GM23338 (cell line): ENCODE data around the gene NOTCH1. TPM values are rescaled to one million over a fixed set of nuclear protein-coding genes. Genes with fewer than 3 reads are reported as not detected.

Experiments used
- ATAC-seq: fragments of 200-7000 bp; cut with Tn5 transposase; 3 replicates; pipeline ENCODE4 v1.9.1; 2020
- DNase-seq: peaks from one replicate; pipeline ENCODE4 v3.0.0-alpha.2; 2015; ENCODE audit warnings: low spot score
- H2AFZ ChIP-seq: fragments of 200-600 bp; sonication (generic); 2 replicates; pipeline ENCODE4 v1.8.0; 2016; ENCODE audit warnings: antibody characterized with exemption, mild to moderate bottlenecking, moderate library complexity
- H3F3A ChIP-seq: fragments of 200-600 bp; sonication (generic); replicated peaks from 2 replicates; pipeline ENCODE4 v1.8.0; 2017; ENCODE audit warnings: antibody characterized with exemption, mixed run types, low read depth
- H3K27ac ChIP-seq: fragments of 200-600 bp; sonication (generic); 2 replicates; pipeline ENCODE4 v1.6.1; 2016; ENCODE audit warnings: low read depth
- H3K27me3 ChIP-seq: fragments of 200-600 bp; sonication (generic); 2 replicates; pipeline ENCODE4 v1.8.0; 2016; ENCODE audit warnings: mild to moderate bottlenecking, mixed run types, moderate library complexity; ENCODE audit not compliant: insufficient read depth
- H3K36me3 ChIP-seq: fragments of 200-600 bp; sonication (generic); 2 replicates; pipeline ENCODE4 v1.8.0; 2016; ENCODE audit warnings: mild to moderate bottlenecking; ENCODE audit not compliant: insufficient read depth
- H3K4me1 ChIP-seq: fragments of 200-600 bp; sonication (generic); 2 replicates; pipeline ENCODE4 v1.8.0; 2016; ENCODE audit warnings: mild to moderate bottlenecking, moderate library complexity; ENCODE audit not compliant: insufficient read depth
- H3K4me2 ChIP-seq: fragments of 200-600 bp; sonication (generic); 2 replicates; pipeline ENCODE4 v1.7.1; 2017; ENCODE audit warnings: mixed run types
- H3K4me3 ChIP-seq: fragments of 200-600 bp; sonication (generic); 2 replicates; pipeline ENCODE4 v1.6.1; 2016; ENCODE audit warnings: mixed run types
- H3K79me2 ChIP-seq: fragments of 200-600 bp; sonication (generic); replicated peaks from 2 replicates; pipeline ENCODE4 v1.8.0; 2017; ENCODE audit warnings: mild to moderate bottlenecking; ENCODE audit not compliant: insufficient read depth
- H3K9me2 ChIP-seq: fragments of 200-600 bp; sonication (generic); 2 replicates; pipeline ENCODE4 v1.8.0; 2017; ENCODE audit not compliant: insufficient read depth
- H4K20me1 ChIP-seq: fragments of 200-600 bp; sonication (generic); replicated peaks from 2 replicates; pipeline ENCODE4 v1.8.0; 2017; ENCODE audit warnings: mild to moderate bottlenecking; ENCODE audit not compliant: insufficient read depth
- H3K27ac Mint-ChIP-seq: 2 replicates; pipeline ENCODE4 v1.8.0; 2020; ENCODE audit warnings: inconsistent platforms, mild to moderate bottlenecking, moderate library complexity, mixed read lengths
- H3K27me3 Mint-ChIP-seq: 3 replicates; pipeline ENCODE4 v1.8.0; 2022; ENCODE audit warnings: low read depth, mild to moderate bottlenecking, moderate library complexity, mixed read lengths, inconsistent platforms; ENCODE audit not compliant: insufficient read depth, poor library complexity
- H3K36me3 Mint-ChIP-seq: 3 replicates; pipeline ENCODE4 v1.8.0; 2021; ENCODE audit warnings: low read depth, mild to moderate bottlenecking, inconsistent platforms, moderate library complexity, mixed read lengths
- H3K4me1 Mint-ChIP-seq: 3 replicates; pipeline ENCODE4 v1.8.0; 2020; ENCODE audit warnings: mild to moderate bottlenecking, inconsistent platforms, mixed read lengths
- H3K4me3 Mint-ChIP-seq: 3 replicates; pipeline ENCODE4 v1.8.0; 2021; ENCODE audit warnings: moderate library complexity, mild to moderate bottlenecking, inconsistent platforms, mixed read lengths
- H3K9me3 Mint-ChIP-seq: 3 replicates; pipeline ENCODE4 v1.8.0; 2020; ENCODE audit warnings: moderate library complexity, mild to moderate bottlenecking, inconsistent platforms, mixed read lengths
- EZH2 ChIP-seq: fragments of 200-600 bp; sonication (generic); IDR thresholded peaks from one replicate; pipeline ENCODE4 v1.8.0; 2017; ENCODE audit warnings: antibody characterized with exemption, mild to moderate bottlenecking, low read depth; ENCODE audit not compliant: unreplicated experiment
- EZH2phosphoT487 ChIP-seq: fragments of 200-600 bp; sonication (generic); IDR thresholded peaks from one replicate; pipeline ENCODE4 v1.8.1; 2018; ENCODE audit warnings: antibody characterized with exemption; ENCODE audit not compliant: unreplicated experiment
- JUNB ChIP-seq: IDR thresholded peaks from one replicate; pipeline ENCODE4 v1.6.1; 2016; ENCODE audit warnings: antibody characterized with exemption; ENCODE audit not compliant: unreplicated experiment
- NANOG ChIP-seq: IDR thresholded peaks from 2 replicates; pipeline ENCODE4 v1.6.1; 2016; ENCODE audit warnings: antibody characterized with exemption, borderline replicate concordance
- POLR2AphosphoS5 ChIP-seq: IDR thresholded peaks from 2 replicates; pipeline ENCODE4 v1.6.1; 2016; ENCODE audit warnings: antibody characterized with exemption, low read depth
- STAT1 ChIP-seq: IDR thresholded peaks from one replicate; pipeline ENCODE4 v1.6.1; 2016; ENCODE audit warnings: antibody characterized with exemption; ENCODE audit not compliant: unreplicated experiment
- ZNF331 ChIP-seq: fragments of 250-450 bp; sonication (Bioruptor Pico); IDR thresholded peaks from 2 replicates; pipeline ENCODE4 v1.5.0; 2020; ENCODE audit warnings: low read depth, mild to moderate bottlenecking, moderate library complexity
- ZNF462 ChIP-seq: fragments of 250-450 bp; sonication (Bioruptor Pico); IDR thresholded peaks from 2 replicates; pipeline ENCODE4 v1.5.0; 2020; ENCODE audit warnings: mild to moderate bottlenecking, moderate library complexity
- polyA plus RNA-seq: library from polyadenylated mRNA; unstranded; fragments of >200 nt; fragmentation: Nextera tagmentation; extraction: Ambion mirVana; gene quantifications from 2 replicates; pipeline ENCODE4 v1.2.1, GENCODE V29; 2016
- total RNA-seq: library from RNA; depleted of rRNA; stranded (reverse); fragments of >200 nt; shearing (Covaris generic); gene quantifications from 2 replicates; pipeline ENCODE4 v1.2.3, GENCODE V29; 2014
- TF ChIP-seq, protein P1 (sequence below): IDR thresholded peaks from 2 replicates; pipeline ENCODE4 v1.6.1; 2016; ENCODE audit warnings: antibody characterized with exemption

NOTCH1 gene
- total and polyA plus RNA-seq, 2 experiments from 2014 or later: 9.9 to 97.2 TPM

- no peak overlapping the region for H3K4me3 Mint-ChIP-seq
- Histone ChIP-seq H2AFZ (no peak overlapping the region), H3K9me2 (no peaks in the 10 kb centered on the region), H3K79me2 (no peaks in the 10 kb centered on the region), H3K27me3 (no peaks in the 10 kb centered on the region), H4K20me1 (no peaks in the 10 kb centered on the region), H3K4me2 (no peak overlapping the region), H3K36me3 (peaks cover 9% of the 10 kb centered on the region; the same call in 1 of the 2 replicates), H3F3A (0 out of 2 replicates have a peak, but pooled peaks cover 4% of the 10 kb centered on the region), H3K27ac (no peak overlapping the region), H3K4me1 (no peaks in the 10 kb centered on the region), H3K4me3 (no peak overlapping the region)
- H3K27me3 Mint-ChIP-seq: peaks cover 7% of the 10 kb centered on the region
- TF ChIP-seq, protein P1, sequence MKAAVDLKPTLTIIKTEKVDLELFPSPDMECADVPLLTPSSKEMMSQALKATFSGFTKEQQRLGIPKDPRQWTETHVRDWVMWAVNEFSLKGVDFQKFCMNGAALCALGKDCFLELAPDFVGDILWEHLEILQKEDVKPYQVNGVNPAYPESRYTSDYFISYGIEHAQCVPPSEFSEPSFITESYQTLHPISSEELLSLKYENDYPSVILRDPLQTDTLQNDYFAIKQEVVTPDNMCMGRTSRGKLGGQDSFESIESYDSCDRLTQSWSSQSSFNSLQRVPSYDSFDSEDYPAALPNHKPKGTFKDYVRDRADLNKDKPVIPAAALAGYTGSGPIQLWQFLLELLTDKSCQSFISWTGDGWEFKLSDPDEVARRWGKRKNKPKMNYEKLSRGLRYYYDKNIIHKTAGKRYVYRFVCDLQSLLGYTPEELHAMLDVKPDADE: no peak
- TF ChIP-seq ZNF331 (CRISPR knock-in tag) (no peak), POLR2AphosphoS5 (no peak), ZNF462 (CRISPR knock-in tag) (no peak), STAT1 (no peak), JUNB (no peak), NANOG (no peak), EZH2 (no peak), EZH2phosphoT487 (no peak)
- no peak overlapping the region for H3K27ac Mint-ChIP-seq
- H3K36me3 Mint-ChIP-seq: peaks cover 30% of the 10 kb centered on the region
- H3K4me1 Mint-ChIP-seq: no peaks in the 10 kb centered on the region
- no peak for DNase-seq
- H3K9me3 Mint-ChIP-seq: no peaks in the 10 kb centered on the region; the same call in 2 of the 3 replicates
- ATAC-seq: no peak
Observed at GRCh38 chr9:136496801-136497620, 48.8 kb downstream of the NOTCH1 start.
